ENCODE data around the gene CCHCR1.

Gene CCHCR1

GRCh38 chr6:31094389-31094881, 63.2 kb downstream of the CCHCR1 start:
- no peak for DNase-seq

- no peak for DNase-seq
Observed at GRCh38 chr6:31092769-31093505, 64.7 kb downstream of the CCHCR1 start.

All from cortex of kidney (tissue), 1 donor.